Ectodermal cell (in vitro differentiated cells): ENCODE results near the gene TERB1.

Experiments
- H3K27ac ChIP-seq: 2 replicates; pipeline ENCODE4 v1.7.0; 2013; ENCODE audit warnings: mild to moderate bottlenecking, low read depth, low read length; ENCODE audit not compliant: insufficient read depth, poor library complexity, severe bottlenecking
- H3K27me3 ChIP-seq: 2 replicates; pipeline ENCODE4 v1.7.0; 2013; ENCODE audit warnings: mild to moderate bottlenecking, low read length; ENCODE audit not compliant: insufficient read depth, control insufficient read depth, poor library complexity, severe bottlenecking
- H3K36me3 ChIP-seq: one replicate; pipeline ENCODE4 v1.7.0; 2013; ENCODE audit warnings: low read length; ENCODE audit not compliant: control insufficient read depth, insufficient read depth
- H3K4me1 ChIP-seq: one replicate; pipeline ENCODE4 v1.7.0; 2013; ENCODE audit warnings: low read length; ENCODE audit not compliant: control insufficient read depth, insufficient read depth
- H3K4me3 ChIP-seq: 2 replicates; pipeline ENCODE4 v1.7.0; 2013; ENCODE audit warnings: low read depth, low read length, control low read depth; ENCODE audit not compliant: insufficient read depth
- H3K9me3 ChIP-seq: 2 replicates; pipeline ENCODE4 v1.7.0; 2013; ENCODE audit warnings: mild to moderate bottlenecking, low read length, moderate library complexity; ENCODE audit not compliant: control insufficient read depth
- WGBS, 2 experiments: methylation state at CpG; one replicate each; pipeline ENCODE4 v1.1.7; 2013; ENCODE audit warnings: missing lambda C conversion rate in 2 of 2; 5-methylcytosine and 5-hydroxymethylcytosine counted together

Gene TERB1

GRCh38 chr16:66713076-66713475 lies 88.3 kb downstream of the TERB1 start:
- H3K9me3 ChIP-seq: no peaks in the 10 kb centered on the region
- H3K4me1 ChIP-seq: no peaks in the 10 kb centered on the region
- H3K27me3 ChIP-seq: no peaks in the 10 kb centered on the region
- no peak overlapping the region for H3K27ac ChIP-seq
- no peaks in the 10 kb centered on the region for H3K36me3 ChIP-seq
- H3K4me3 ChIP-seq: no peak overlapping the region
- 84% methylated on average over 2 of the region's 2 CpGs for WGBS, 2 experiments

- no peaks in the 10 kb centered on the region for H3K9me3 ChIP-seq
Measured at GRCh38 chr16:66712512-66712911, 88.9 kb downstream of the TERB1 start.

DNA sequence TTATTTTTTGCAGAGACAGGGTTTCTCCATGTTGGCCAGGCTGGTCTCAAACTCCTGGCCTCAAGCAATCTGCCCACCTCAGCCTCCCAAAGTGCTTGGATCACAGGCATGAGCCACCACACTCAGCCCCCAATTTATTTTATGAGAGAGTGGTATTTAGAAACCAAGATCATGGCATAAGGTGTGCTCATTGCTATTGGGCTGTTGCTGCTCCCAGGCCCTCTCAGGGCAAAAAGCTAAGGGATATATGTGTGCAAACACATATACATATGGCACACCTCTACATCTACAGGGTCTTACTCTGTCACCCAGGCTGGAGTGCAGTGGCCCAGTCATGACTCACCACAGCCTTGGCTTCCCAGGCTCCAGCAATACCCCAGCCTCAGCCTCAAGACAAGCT lies 89.8 kb downstream of the TERB1 start:
- Histone ChIP-seq H3K27ac (no peak overlapping the region), H3K4me3 (no peak overlapping the region), H3K9me3 (no peaks in the 10 kb centered on the region), H3K4me1 (no peaks in the 10 kb centered on the region), H3K27me3 (no peaks in the 10 kb centered on the region), H3K36me3 (no peaks in the 10 kb centered on the region)

More at GRCh38 chr16:66712512-66712911, 88.9 kb downstream of the TERB1 start:
- no peaks in the 10 kb centered on the region for H3K4me1 ChIP-seq
- no peaks in the 10 kb centered on the region for H3K27me3 ChIP-seq
- no peak overlapping the region for H3K27ac ChIP-seq
- H3K4me3 ChIP-seq: no peak overlapping the region
- H3K36me3 ChIP-seq: no peaks in the 10 kb centered on the region

DNA sequence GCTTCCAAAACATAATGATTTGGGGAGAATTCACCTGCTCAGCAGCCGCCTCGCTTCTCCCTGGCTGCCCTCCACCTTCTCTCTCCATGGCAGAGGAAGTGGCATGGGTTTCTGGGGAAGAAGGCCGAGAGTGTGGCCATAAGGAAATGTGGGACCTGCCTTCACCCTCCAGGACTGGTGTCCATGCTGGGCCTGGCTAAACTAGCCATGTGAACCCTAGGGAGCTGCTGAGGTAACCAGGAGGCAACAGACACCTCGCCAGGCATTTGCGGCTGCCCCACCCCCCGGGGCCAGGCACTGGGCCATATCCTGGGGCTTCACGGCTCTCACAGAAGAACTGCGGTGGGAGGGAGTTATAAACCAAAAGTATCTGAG lies 94.9 kb downstream of the TERB1 start:
- no peaks in the 10 kb centered on the region for H3K9me3 ChIP-seq
- no peak overlapping the region for H3K4me3 ChIP-seq
- no peaks in the 10 kb centered on the region for H3K36me3 ChIP-seq
- WGBS, 2 experiments: 86 to 88% methylated on average over 8 of the region's 8 CpGs
- no peak overlapping the region for H3K27ac ChIP-seq
- H3K27me3 ChIP-seq: no peaks in the 10 kb centered on the region
- H3K4me1 ChIP-seq: no peaks in the 10 kb centered on the region

- Histone ChIP-seq H3K27me3 (no peaks in the 10 kb centered on the region), H3K36me3 (no peaks in the 10 kb centered on the region), H3K4me1 (no peaks in the 10 kb centered on the region), H3K9me3 (no peaks in the 10 kb centered on the region), H3K4me3 (no peak overlapping the region), H3K27ac (no peak overlapping the region)
- 88 to 96% methylated on average over 11 of the region's 11 CpGs for WGBS, 2 experiments
Measured at GRCh38 chr16:66705790-66706505, 95.4 kb downstream of the TERB1 start.
